SK-N-SH (cell line): ENCODE data around the gene AP4M1. TPM values are rescaled to one million over a fixed set of nuclear protein-coding genes. Genes with fewer than 3 reads are reported as not detected.

Experiments
- CTCF ChIA-PET: fragments of 300-600, 350-600 bp; formaldehyde crosslinking; extraction: SDS; loops from one replicate; lab custom pipeline; 2021; lab: Yijun Ruan, JAX
- POLR2A ChIA-PET: fragments of 350-600 bp; sonication (Branson Sonifier 250); formaldehyde crosslinking; extraction: SDS; loops from one replicate; lab custom pipeline; 2020; ENCODE audit warnings: antibody characterized with exemption, inconsistent platforms; lab: Yijun Ruan, JAX
- DNase-seq: peaks from one replicate; pipeline ENCODE4 v3.0.0; 2012
- H2AFZ ChIP-seq: fragments of 200-600 bp; sonication (generic); 2 replicates; pipeline ENCODE4 v1.8.1; 2016; ENCODE audit warnings: antibody characterized with exemption, mild to moderate bottlenecking, low read depth
- H3F3A ChIP-seq: fragments of 200-600 bp; sonication (generic); replicated peaks from 2 replicates; pipeline ENCODE3; 2016; ENCODE audit warnings: antibody characterized with exemption, mild to moderate bottlenecking; ENCODE audit not compliant: insufficient read depth
- H3K27ac ChIP-seq, 2 experiments: fragments of 200-500 bp in 1 of 2; fragments of 200-600 bp in 1 of 2; sonication (Bioruptor generic) in 1 of 2; sonication (generic), shearing (Covaris generic) in 1 of 2; 2 replicates each; pipeline versions ENCODE4 v1.5.1 to v1.6.1; 2014 to 2016; ENCODE audit warnings: low read depth in 2 of 2, inconsistent platforms in 1 of 2, low read length in 1 of 2, mild to moderate bottlenecking in 1 of 2, mixed read lengths in 1 of 2
- H3K27me3 ChIP-seq: fragments of 200-600 bp; sonication (generic), shearing (Covaris generic); 2 replicates; pipeline ENCODE4 v1.6.1; 2016; ENCODE audit warnings: mixed run types; ENCODE audit not compliant: insufficient read depth
- H3K36me3 ChIP-seq, 2 experiments: fragments of 200-500 bp in 1 of 2; fragments of 200-600 bp in 1 of 2; sonication (Bioruptor generic) in 1 of 2; sonication (generic) in 1 of 2; replicated peaks in 1 of 2; 2 replicates each; pipeline versions ENCODE3 to v1.5.1; 2014 to 2016; ENCODE audit warnings: low read length in 1 of 2, mild to moderate bottlenecking in 1 of 2; ENCODE audit not compliant: insufficient read depth in 2 of 2, control insufficient read depth in 1 of 2
- H3K4me1 ChIP-seq, 2 experiments: fragments of 200-500 bp in 1 of 2; fragments of 200-600 bp in 1 of 2; sonication (Bioruptor generic) in 1 of 2; sonication (generic), shearing (Covaris generic) in 1 of 2; 2 replicates each; pipeline versions ENCODE4 v1.5.1 to v1.6.1; 2014 to 2016; ENCODE audit warnings: low read depth in 1 of 2, low read length in 1 of 2, mixed run types in 1 of 2; ENCODE audit not compliant: insufficient read depth in 2 of 2, control insufficient read depth in 1 of 2
- H3K4me2 ChIP-seq: fragments of 200-600 bp; sonication (generic), shearing (Covaris generic); 2 replicates; pipeline ENCODE4 v1.6.1; 2017; ENCODE audit warnings: mixed run types
- H3K4me3 ChIP-seq, 2 experiments: fragments of 200-500 bp in 1 of 2; fragments of 200-600 bp in 1 of 2; sonication (Bioruptor generic) in 1 of 2; sonication (generic), shearing (Covaris generic) in 1 of 2; 2 replicates each; pipeline versions ENCODE4 v1.5.1 to v1.8.1; 2014 to 2016; ENCODE audit warnings: low read depth in 2 of 2, inconsistent platforms in 1 of 2, low read length in 1 of 2, mild to moderate bottlenecking in 1 of 2, mixed read lengths in 1 of 2, moderate library complexity in 1 of 2
- H3K79me2 ChIP-seq: fragments of 200-600 bp; sonication (generic); 2 replicates; pipeline ENCODE4 v1.8.1; 2017; ENCODE audit warnings: mild to moderate bottlenecking; ENCODE audit not compliant: insufficient read depth
- H3K9ac ChIP-seq: fragments of 200-600 bp; sonication (generic); 2 replicates; pipeline ENCODE4 v1.6.1; 2017; ENCODE audit warnings: mixed run types
- H3K9me2 ChIP-seq: fragments of 200-600 bp; sonication (generic); 2 replicates; pipeline ENCODE4 v1.6.1; 2017; ENCODE audit warnings: mixed run types
- H3K9me3 ChIP-seq: fragments of 200-600 bp; sonication (generic); 2 replicates; pipeline ENCODE4 v1.6.1; 2017; ENCODE audit warnings: mixed run types, mild to moderate bottlenecking, moderate library complexity
- H4K20me1 ChIP-seq: fragments of 200-600 bp; sonication (generic); 2 replicates; pipeline ENCODE4 v1.6.1; 2017; ENCODE audit warnings: mild to moderate bottlenecking, mixed run types; ENCODE audit not compliant: insufficient read depth
- CHD2 ChIP-seq: fragments of 150-350 bp; IDR thresholded peaks from 2 replicates; pipeline ENCODE4 v1.6.1; 2018; ENCODE audit warnings: low read length; ENCODE audit not compliant: partially characterized antibody
- ELF1 ChIP-seq: IDR thresholded peaks from 2 replicates; pipeline ENCODE4 v1.4.0; 2012
- EP300 ChIP-seq, 2 experiments: IDR thresholded peaks; 2 replicates each; pipeline versions ENCODE4 v1.4.0 to v1.6.1; 2012; ENCODE audit warnings: borderline replicate concordance in 1 of 2, low read depth in 1 of 2, low read length in 1 of 2
- EZH2phosphoT487 ChIP-seq: fragments of 200-600 bp; sonication (generic); IDR thresholded peaks from 2 replicates; pipeline ENCODE4 v1.6.1; 2017; ENCODE audit warnings: low read depth, mixed run types, mild to moderate bottlenecking, antibody characterized with exemption, moderate library complexity, borderline replicate concordance
- FOSL2 ChIP-seq: IDR thresholded peaks from 2 replicates; pipeline ENCODE4 v1.4.0; 2012; ENCODE audit warnings: low read depth, mild to moderate bottlenecking, moderate library complexity, borderline replicate concordance
- FOXJ3 ChIP-seq: sonication (generic); formaldehyde crosslinking; IDR thresholded peaks from 2 replicates; pipeline ENCODE4 v1.5.1; 2020; ENCODE audit warnings: mild to moderate bottlenecking, missing genetic modification reagents
- FOXM1 ChIP-seq: IDR thresholded peaks from 2 replicates; pipeline ENCODE4 v1.4.0; 2012; ENCODE audit warnings: low read depth, mild to moderate bottlenecking
- GABPA ChIP-seq: IDR thresholded peaks from 2 replicates; pipeline ENCODE4 v1.4.0; 2012; ENCODE audit warnings: low read depth, mild to moderate bottlenecking
- GATA2 ChIP-seq: sonication (generic); formaldehyde crosslinking; IDR thresholded peaks from 2 replicates; pipeline ENCODE4 v1.5.0; 2020; ENCODE audit warnings: mild to moderate bottlenecking, missing genetic modification reagents
- IRF3 ChIP-seq: fragments of 150-350 bp; IDR thresholded peaks from 2 replicates; pipeline ENCODE4 v1.6.1; 2016; ENCODE audit warnings: mild to moderate bottlenecking, low read depth, low read length
- JUND ChIP-seq: IDR thresholded peaks from 2 replicates; pipeline ENCODE4 v1.4.0; 2012
- MAX ChIP-seq: IDR thresholded peaks from 2 replicates; pipeline ENCODE4 v1.4.0; 2012; ENCODE audit warnings: low read depth
- NFIC ChIP-seq: IDR thresholded peaks from 2 replicates; pipeline ENCODE4 v1.4.0; 2012; ENCODE audit warnings: borderline replicate concordance
- PBX3 ChIP-seq: IDR thresholded peaks from 2 replicates; pipeline ENCODE4; 2012
- POLR2AphosphoS5 ChIP-seq: IDR thresholded peaks from 2 replicates; pipeline ENCODE4 v1.6.1; 2012; ENCODE audit warnings: low read depth, low read length
- RAD21 ChIP-seq: IDR thresholded peaks from 2 replicates; pipeline ENCODE4 v1.6.1; 2012; ENCODE audit warnings: mild to moderate bottlenecking, low read length
- RCOR1 ChIP-seq: fragments of 150-350 bp; IDR thresholded peaks from 2 replicates; pipeline ENCODE4 v1.6.1; 2017; ENCODE audit warnings: antibody characterized with exemption, low read length
- RFX5 ChIP-seq: IDR thresholded peaks from 2 replicates; pipeline ENCODE4 v1.6.1; 2012; ENCODE audit warnings: mild to moderate bottlenecking, improper control_type of control experiment, low read length
- RXRA ChIP-seq: IDR thresholded peaks from 2 replicates; pipeline ENCODE4 v1.4.0; 2012; ENCODE audit warnings: low read depth, mild to moderate bottlenecking, borderline replicate concordance
- SIN3A ChIP-seq: IDR thresholded peaks from 2 replicates; pipeline ENCODE4 v1.6.1; 2012; ENCODE audit warnings: low read depth, mild to moderate bottlenecking, low read length, moderate library complexity, borderline replicate concordance
- SMC3 ChIP-seq: IDR thresholded peaks from 2 replicates; pipeline ENCODE4 v1.6.1; 2012; ENCODE audit warnings: low read depth, low read length, improper control_type of control experiment
- TAF1 ChIP-seq: IDR thresholded peaks from 2 replicates; pipeline ENCODE4 v1.6.1; 2012; ENCODE audit warnings: low read depth, mild to moderate bottlenecking, low read length, moderate library complexity, borderline replicate concordance
- TCF12 ChIP-seq: IDR thresholded peaks from 2 replicates; pipeline ENCODE4 v1.4.0; 2012
- TEAD4 ChIP-seq: IDR thresholded peaks from 2 replicates; pipeline ENCODE4 v1.4.0; 2012; ENCODE audit warnings: mild to moderate bottlenecking, borderline replicate concordance; ENCODE audit not compliant: insufficient read depth
- USF1 ChIP-seq: IDR thresholded peaks from 2 replicates; pipeline ENCODE4 v1.4.0; 2012; ENCODE audit warnings: low read depth, borderline replicate concordance
- YY1 ChIP-seq: IDR thresholded peaks from 2 replicates; pipeline ENCODE4 v1.4.0; 2012; ENCODE audit warnings: low read depth, mild to moderate bottlenecking
- WGBS: methylation state at CpG from one replicate; pipeline ENCODE4 v1.1.6; 2017; ENCODE audit warnings: low lambda C conversion rate; 5-methylcytosine and 5-hydroxymethylcytosine counted together
- polyA plus RNA-seq, 3 experiments: library from polyadenylated mRNA; depleted of rRNA; stranded (reverse); fragments of >200 nt; gene quantifications; 2 replicates each; pipeline ENCODE4 v1.2.3, GENCODE V29; 2012
- TF ChIP-seq, protein P1 (sequence below): IDR thresholded peaks from 2 replicates; pipeline ENCODE4 v1.6.1; 2012; ENCODE audit warnings: mild to moderate bottlenecking, low read depth, low read length, moderate library complexity

AP4M1 gene
- polyA plus RNA-seq, 1 of the 3 experiments (the other 2 are of a cell fraction) = 35.0 TPM

DNA sequence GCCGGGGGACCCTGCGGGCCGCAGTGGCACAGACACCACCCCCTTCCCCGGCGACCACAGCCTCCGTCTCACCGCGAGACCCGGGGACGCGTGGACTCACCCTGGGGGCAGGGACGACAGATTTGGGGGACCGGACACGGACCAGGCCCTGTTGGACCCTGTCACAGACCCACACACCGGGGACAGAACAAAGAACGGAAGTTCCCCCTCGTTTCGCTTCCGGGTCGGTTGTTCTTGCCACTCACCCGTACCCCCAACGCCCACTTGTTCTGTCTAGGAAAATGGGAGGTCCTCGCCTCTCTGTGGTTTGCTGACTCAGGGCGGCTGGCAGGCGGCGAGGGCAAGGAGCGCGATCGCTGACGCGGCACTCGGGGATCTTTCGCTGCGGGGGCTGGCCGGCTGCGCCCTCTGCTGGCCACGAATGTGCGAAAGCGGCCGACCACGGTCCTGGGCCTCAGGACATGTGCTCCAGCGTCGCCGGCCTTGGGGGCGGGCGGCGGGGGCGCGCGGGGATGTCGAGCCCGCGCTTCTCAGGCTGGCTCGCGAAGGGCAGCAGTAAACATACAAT is 19.8 kb upstream of the AP4M1 start, which contains the start of gene ZNF3:
ZNF3 (minus strand) TSS at position 189 of the 568 bp plus-strand sequence. CDS start 4,366 bp downstream, outside the sequence.
- Histone ChIP-seq H4K20me1 (peaks cover 20% of the 10 kb centered on the region; the same call in 1 of the 2 replicates), H3K27ac (peak within 1 kb of the TSS; percentile 76 to 87), H3K27me3 (no peaks in the 10 kb centered on the region), H3K4me3 (peak within 1 kb of the TSS; percentile 67 to 94), H2AFZ (peak within 1 kb of the TSS; percentile 65), H3K4me1 (peaks cover 12 to 19% of the 10 kb centered on the region in 2 experiments; a peak in 3 of 4 replicates), H3K36me3 (peaks cover 21 to 38% of the 10 kb centered on the region in 2 experiments), H3K4me2 (peak within 1 kb of the TSS; percentile 87), H3K79me2 (peaks cover 49% of the 10 kb centered on the region), H3K9ac (peak within 1 kb of the TSS; percentile 92), H3F3A (peaks cover 11% of the 10 kb centered on the region), H3K9me3 (no peaks in the 10 kb centered on the region), H3K9me2 (no peaks in the 10 kb centered on the region)
- ChIA-PET POLR2A (interaction anchor here (0.9 to 1.4 kb wide), 3 partner anchors 20 to 88 kb away, joined by 3 to 11 read pairs (median 4); partner anchors contain the start of genes AP4M1, MCM7 and ZSCAN21), CTCF (interaction anchor here (0.7 to 8.5 kb wide), 17 partner anchors 9 to 508 kb away, joined by 3 to 59 read pairs (median 5); partner anchors contain the start of genes AP4M1, LAMTOR4, MCM7 and TRIM4)
- under 1% methylated on average over 30 of the region's 55 CpGs for WGBS
- peak; percentile 99 for DNase-seq
- TF ChIP-seq MAX (peak; percentile 99), GATA2 (CRISPR knock-in tag) (no peak), CHD2 (peak; percentile 94), RXRA (no peak), PBX3 (peak; percentile 96), FOXM1 (no peak), TCF12 (peak; percentile 60), FOXJ3 (peak; percentile 10; the same call in 1 of the 2 replicates), RFX5 (peak; percentile 68; the same call in 1 of the 2 replicates), RAD21 (peak; percentile 85), TAF1 (peak; percentile 95; the same call in 1 of the 2 replicates), EP300 (IDR thresholded peaks at IDR 0.05; ENCODE audit: borderline replicate concordance in 1 of 2, low read depth in 1 of 2, low read length in 1 of 2) (peak; percentile 30 to 63; a peak in 3 of 4 replicates), YY1 (no peak), POLR2AphosphoS5 (peak; percentile 97), RCOR1 (peak; percentile 78), GABPA (peak; percentile 99), IRF3 (no peak), NFIC (peak; percentile 56; the same call in 1 of the 2 replicates), JUND (peak; percentile 22; the same call in 1 of the 2 replicates), TEAD4 (0 out of 2 replicates have a peak, but pooled peaks have one; percentile 39), SIN3A (peak; percentile 97; the same call in 1 of the 2 replicates), SMC3 (peak; percentile 97), USF1 (peak; percentile 44; the same call in 1 of the 2 replicates), ELF1 (peak; percentile 88), FOSL2 (peak; percentile 79; the same call in 1 of the 2 replicates), EZH2phosphoT487 (no peak)
- TF ChIP-seq, protein P1, sequence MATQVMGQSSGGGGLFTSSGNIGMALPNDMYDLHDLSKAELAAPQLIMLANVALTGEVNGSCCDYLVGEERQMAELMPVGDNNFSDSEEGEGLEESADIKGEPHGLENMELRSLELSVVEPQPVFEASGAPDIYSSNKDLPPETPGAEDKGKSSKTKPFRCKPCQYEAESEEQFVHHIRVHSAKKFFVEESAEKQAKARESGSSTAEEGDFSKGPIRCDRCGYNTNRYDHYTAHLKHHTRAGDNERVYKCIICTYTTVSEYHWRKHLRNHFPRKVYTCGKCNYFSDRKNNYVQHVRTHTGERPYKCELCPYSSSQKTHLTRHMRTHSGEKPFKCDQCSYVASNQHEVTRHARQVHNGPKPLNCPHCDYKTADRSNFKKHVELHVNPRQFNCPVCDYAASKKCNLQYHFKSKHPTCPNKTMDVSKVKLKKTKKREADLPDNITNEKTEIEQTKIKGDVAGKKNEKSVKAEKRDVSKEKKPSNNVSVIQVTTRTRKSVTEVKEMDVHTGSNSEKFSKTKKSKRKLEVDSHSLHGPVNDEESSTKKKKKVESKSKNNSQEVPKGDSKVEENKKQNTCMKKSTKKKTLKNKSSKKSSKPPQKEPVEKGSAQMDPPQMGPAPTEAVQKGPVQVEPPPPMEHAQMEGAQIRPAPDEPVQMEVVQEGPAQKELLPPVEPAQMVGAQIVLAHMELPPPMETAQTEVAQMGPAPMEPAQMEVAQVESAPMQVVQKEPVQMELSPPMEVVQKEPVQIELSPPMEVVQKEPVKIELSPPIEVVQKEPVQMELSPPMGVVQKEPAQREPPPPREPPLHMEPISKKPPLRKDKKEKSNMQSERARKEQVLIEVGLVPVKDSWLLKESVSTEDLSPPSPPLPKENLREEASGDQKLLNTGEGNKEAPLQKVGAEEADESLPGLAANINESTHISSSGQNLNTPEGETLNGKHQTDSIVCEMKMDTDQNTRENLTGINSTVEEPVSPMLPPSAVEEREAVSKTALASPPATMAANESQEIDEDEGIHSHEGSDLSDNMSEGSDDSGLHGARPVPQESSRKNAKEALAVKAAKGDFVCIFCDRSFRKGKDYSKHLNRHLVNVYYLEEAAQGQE = peak; percentile 76; the same call in 1 of the 2 replicates
